Loucy (cell line): ENCODE results near the gene MANF.

Source experiments
- H2AFZ ChIP-seq: fragments of 200-600 bp; sonication (generic); 2 replicates; pipeline ENCODE4 v1.6.0; 2016; ENCODE audit warnings: antibody characterized with exemption, mild to moderate bottlenecking, low read length, moderate library complexity
- H3F3A ChIP-seq: fragments of 200-600 bp; 2 replicates; pipeline ENCODE4 v1.6.0; 2016; ENCODE audit warnings: antibody characterized with exemption, low read depth, mild to moderate bottlenecking
- H3K27me3 ChIP-seq: fragments of 200-600 bp; sonication (generic); 2 replicates; pipeline ENCODE4 v1.6.1; 2014; ENCODE audit warnings: low read length, mild to moderate bottlenecking; ENCODE audit not compliant: insufficient read depth, poor library complexity, severe bottlenecking
- H3K36me3 ChIP-seq: fragments of 200-600 bp; sonication (generic); 2 replicates; pipeline ENCODE4 v1.6.1; 2016; ENCODE audit warnings: low read length; ENCODE audit not compliant: insufficient read depth
- H3K4me1 ChIP-seq: fragments of 200-600 bp; sonication (generic); 2 replicates; pipeline ENCODE4 v1.5.1; 2014; ENCODE audit warnings: low read length, mild to moderate bottlenecking; ENCODE audit not compliant: insufficient read depth, poor library complexity, severe bottlenecking
- H3K4me2 ChIP-seq: fragments of 200-600 bp; sonication (generic); 2 replicates; pipeline ENCODE4 v1.6.0; 2014; ENCODE audit warnings: antibody characterized with exemption, low read length, low read depth, mild to moderate bottlenecking; ENCODE audit not compliant: poor library complexity, severe bottlenecking
- H3K4me3 ChIP-seq: fragments of 200-600 bp; sonication (generic); 2 replicates; pipeline ENCODE4 v1.5.1; 2014; ENCODE audit warnings: low read length, mild to moderate bottlenecking, mixed read lengths; ENCODE audit not compliant: poor library complexity, severe bottlenecking
- H3K79me2 ChIP-seq: fragments of 200-600 bp; sonication (generic); 2 replicates; pipeline ENCODE4 v1.6.1; 2014; ENCODE audit warnings: low read length; ENCODE audit not compliant: insufficient read depth
- H3K9ac ChIP-seq: fragments of 200-600 bp; sonication (generic); 2 replicates; pipeline ENCODE4 v1.6.0; 2014; ENCODE audit warnings: mild to moderate bottlenecking, low read depth, low read length, moderate library complexity; ENCODE audit not compliant: poor library complexity, severe bottlenecking
- H3K9me2 ChIP-seq: fragments of 200-600 bp; sonication (generic); replicated peaks from 2 replicates; pipeline ENCODE4 v1.6.1; 2016; ENCODE audit warnings: low read depth, low read length, mixed read lengths
- H3K9me3 ChIP-seq: fragments of 200-600 bp; sonication (generic); 2 replicates; pipeline ENCODE4 v1.6.1; 2014; ENCODE audit warnings: mild to moderate bottlenecking, antibody characterized with exemption, low read length, low read depth; ENCODE audit not compliant: insufficient read depth
- H4K20me1 ChIP-seq: fragments of 200-600 bp; sonication (generic); 2 replicates; pipeline ENCODE4 v1.6.0; 2014; ENCODE audit warnings: antibody characterized with exemption, low read length, mild to moderate bottlenecking; ENCODE audit not compliant: insufficient read depth, poor library complexity, severe bottlenecking
- CTCF ChIP-seq: fragments of 200-600 bp; sonication (generic); conservative IDR thresholded peaks from 2 replicates; pipeline ENCODE4 v1.5.1; 2014; ENCODE audit warnings: mild to moderate bottlenecking, antibody characterized with exemption, low read length
- EZH2phosphoT487 ChIP-seq: fragments of 200-600 bp; IDR thresholded peaks from 2 replicates; pipeline ENCODE4 v1.6.1; 2018; ENCODE audit warnings: antibody characterized with exemption, mild to moderate bottlenecking, moderate library complexity, borderline replicate concordance

Gene MANF

DNA sequence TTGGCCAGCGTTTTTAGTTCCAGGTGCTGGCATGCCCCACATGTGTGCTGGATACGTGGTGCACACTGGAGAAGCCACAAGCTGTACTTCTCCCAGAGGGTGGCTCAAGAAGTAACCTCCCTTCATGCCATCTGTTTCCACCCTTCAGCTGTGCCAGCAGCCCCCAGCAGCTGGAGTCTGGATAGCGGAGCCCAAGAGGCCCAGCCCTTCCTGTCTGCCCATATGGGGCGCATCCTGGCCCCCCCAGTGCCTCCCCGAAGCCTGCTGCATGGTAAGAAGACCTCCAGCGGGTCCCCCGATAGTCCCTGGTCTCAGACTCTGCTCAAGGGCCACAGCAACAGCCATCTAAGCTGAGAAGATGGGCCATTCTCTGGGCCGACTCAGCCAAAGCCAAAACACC is 5.8 kb upstream of the MANF start:
- Histone ChIP-seq H3K9me2 (no peaks in the 10 kb centered on the region), H3F3A (no peaks in the 10 kb centered on the region), H3K4me3 (no peak overlapping the region), H3K36me3 (no peaks in the 10 kb centered on the region), H2AFZ (no peak overlapping the region), H3K4me1 (peaks cover 24% of the 10 kb centered on the region), H3K27me3 (no peaks in the 10 kb centered on the region), H3K9ac (peak overlapping the region; percentile 51), H3K4me2 (peak overlapping the region; percentile 28), H3K79me2 (peaks cover 15% of the 10 kb centered on the region), H3K9me3 (no peaks in the 10 kb centered on the region), H4K20me1 (no peaks in the 10 kb centered on the region)
- no peak for TF ChIP-seq CTCF

DNA sequence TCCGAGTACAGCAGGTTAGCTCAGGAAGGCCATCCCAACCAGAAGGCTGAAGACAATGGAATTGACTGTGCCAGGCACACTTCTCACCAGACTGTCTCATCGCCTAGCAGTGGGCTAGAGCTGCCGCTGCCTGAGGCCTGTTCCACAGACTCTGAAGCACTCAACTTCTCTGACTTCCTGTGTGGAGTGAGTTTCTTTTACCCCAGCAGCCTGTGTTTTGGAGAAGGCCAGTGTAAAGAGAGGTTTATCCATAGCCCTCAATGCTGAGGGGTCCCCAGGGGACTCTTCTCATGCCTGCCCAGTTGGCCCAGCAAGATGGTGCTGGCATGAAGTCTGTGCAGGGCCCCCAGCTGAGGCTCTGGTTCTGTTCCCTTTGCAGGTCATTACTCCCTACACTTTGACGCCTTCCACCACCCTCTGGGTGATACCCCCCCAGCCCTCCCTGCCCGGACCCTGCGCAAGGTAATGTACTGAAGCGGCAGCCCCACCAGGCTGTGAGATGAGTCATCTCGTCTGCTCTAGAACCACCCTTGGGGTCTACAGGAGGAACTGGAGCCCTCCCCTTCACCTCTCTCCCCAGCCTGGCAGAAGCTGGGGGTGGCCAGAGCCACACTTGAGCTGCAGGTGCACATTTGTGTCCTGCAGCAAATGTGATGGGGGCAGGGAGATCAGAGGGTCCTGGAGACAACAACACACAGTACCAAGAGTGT is 5.2 kb upstream of the MANF start:
- H3K9ac ChIP-seq = peak overlapping the region; percentile 51
- H3K27me3 ChIP-seq = no peaks in the 10 kb centered on the region
- TF ChIP-seq EZH2phosphoT487 (no peak), CTCF (no peak)
- no peaks in the 10 kb centered on the region for H4K20me1 ChIP-seq
- H3K4me1 ChIP-seq = peaks cover 24% of the 10 kb centered on the region
- peak overlapping the region; percentile 28 for H3K4me2 ChIP-seq
- H3K9me2 ChIP-seq = no peaks in the 10 kb centered on the region
- no peaks in the 10 kb centered on the region for H3F3A ChIP-seq
- H2AFZ ChIP-seq = no peak overlapping the region
- H3K79me2 ChIP-seq = peaks cover 19% of the 10 kb centered on the region
- no peak overlapping the region for H3K4me3 ChIP-seq
- H3K36me3 ChIP-seq = no peaks in the 10 kb centered on the region
- no peaks in the 10 kb centered on the region for H3K9me3 ChIP-seq

DNA sequence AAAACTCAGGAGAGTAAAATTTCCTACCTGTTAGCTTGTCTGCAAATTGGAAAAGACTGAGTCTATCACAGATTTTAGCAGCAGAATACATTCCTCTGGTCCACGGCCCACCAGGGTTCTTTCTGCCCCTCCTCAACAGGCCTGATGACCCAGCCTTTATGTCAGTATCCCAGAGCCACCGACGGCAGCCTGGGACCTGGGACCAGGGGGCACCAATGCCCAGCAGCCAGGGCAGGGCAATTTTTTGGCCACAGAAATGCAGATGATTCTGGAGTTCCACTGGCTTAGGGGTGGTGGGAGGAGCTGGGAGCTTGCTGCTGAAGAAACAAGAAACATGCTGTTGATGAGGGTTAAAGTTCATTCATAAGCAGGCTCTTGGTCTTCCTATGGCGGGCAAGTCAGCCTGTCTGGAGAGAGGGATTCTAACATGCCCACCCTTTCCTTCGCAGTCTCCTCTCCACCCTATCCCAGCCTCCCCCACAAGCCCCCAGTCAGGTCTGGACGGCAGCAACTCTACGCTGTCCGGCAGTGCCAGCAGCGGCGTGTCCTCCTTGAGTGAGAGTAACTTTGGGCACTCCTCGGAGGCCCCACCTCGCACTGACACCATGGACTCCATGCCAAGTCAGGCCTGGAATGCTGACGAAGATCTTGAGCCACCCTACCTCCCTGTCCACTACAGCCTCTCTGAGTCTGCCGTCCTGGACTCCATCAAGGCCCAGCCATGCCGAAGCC is 4.3 kb upstream of the MANF start:
- Histone ChIP-seq H3K9ac (no peak overlapping the region), H3K4me3 (no peak overlapping the region), H3K79me2 (peaks cover 25% of the 10 kb centered on the region), H4K20me1 (peaks cover 3% of the 10 kb centered on the region), H3K4me1 (peaks cover 24% of the 10 kb centered on the region), H2AFZ (no peak overlapping the region), H3F3A (no peaks in the 10 kb centered on the region), H3K9me3 (no peaks in the 10 kb centered on the region), H3K4me2 (no peak overlapping the region), H3K9me2 (no peaks in the 10 kb centered on the region), H3K27me3 (no peaks in the 10 kb centered on the region), H3K36me3 (no peaks in the 10 kb centered on the region)
- TF ChIP-seq CTCF (no peak), EZH2phosphoT487 (no peak)
